PFSK-1 (cell line): ENCODE results near the gene ZEB1.

Experiments used
- POLR2AphosphoS5 ChIP-seq: IDR thresholded peaks from 2 replicates; pipeline ENCODE4 v1.6.1; 2012; ENCODE audit warnings: low read depth, mild to moderate bottlenecking, control low read depth, low read length, moderate library complexity
- TF ChIP-seq, protein P1 (sequence below), 2 experiments: IDR thresholded peaks; 2 replicates each; pipeline versions ENCODE4 v1.6.1 to v1.8.0; 2011 to 2012; ENCODE audit warnings: low read depth in 2 of 2, low read length in 2 of 2, control low read depth in 1 of 2, inconsistent platforms in 1 of 2, mild to moderate bottlenecking in 1 of 2, moderate library complexity in 1 of 2; ENCODE audit not compliant: insufficient read depth in 1 of 2

DNA sequence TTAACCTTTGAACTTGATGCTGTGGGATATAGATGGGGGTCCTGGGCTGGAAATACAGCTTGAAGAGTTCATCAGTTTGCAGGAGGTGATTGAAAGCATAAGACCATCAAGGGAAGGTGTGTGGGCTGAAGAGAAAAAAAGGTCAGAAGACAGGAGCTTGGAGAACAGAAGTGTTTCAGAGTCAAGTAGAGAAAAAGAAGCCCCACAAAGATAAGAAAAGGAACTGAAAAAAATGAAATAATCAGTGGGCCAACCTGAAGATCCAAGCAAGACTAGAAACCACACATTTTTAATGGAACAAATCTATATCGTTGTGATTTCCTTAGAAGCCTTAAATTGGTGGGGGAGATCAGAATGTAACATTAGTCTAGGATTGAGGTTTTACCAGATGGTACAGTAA, 22.5 kb downstream of the ZEB1 start:
- no peak for TF ChIP-seq POLR2AphosphoS5
- TF ChIP-seq, protein P1, sequence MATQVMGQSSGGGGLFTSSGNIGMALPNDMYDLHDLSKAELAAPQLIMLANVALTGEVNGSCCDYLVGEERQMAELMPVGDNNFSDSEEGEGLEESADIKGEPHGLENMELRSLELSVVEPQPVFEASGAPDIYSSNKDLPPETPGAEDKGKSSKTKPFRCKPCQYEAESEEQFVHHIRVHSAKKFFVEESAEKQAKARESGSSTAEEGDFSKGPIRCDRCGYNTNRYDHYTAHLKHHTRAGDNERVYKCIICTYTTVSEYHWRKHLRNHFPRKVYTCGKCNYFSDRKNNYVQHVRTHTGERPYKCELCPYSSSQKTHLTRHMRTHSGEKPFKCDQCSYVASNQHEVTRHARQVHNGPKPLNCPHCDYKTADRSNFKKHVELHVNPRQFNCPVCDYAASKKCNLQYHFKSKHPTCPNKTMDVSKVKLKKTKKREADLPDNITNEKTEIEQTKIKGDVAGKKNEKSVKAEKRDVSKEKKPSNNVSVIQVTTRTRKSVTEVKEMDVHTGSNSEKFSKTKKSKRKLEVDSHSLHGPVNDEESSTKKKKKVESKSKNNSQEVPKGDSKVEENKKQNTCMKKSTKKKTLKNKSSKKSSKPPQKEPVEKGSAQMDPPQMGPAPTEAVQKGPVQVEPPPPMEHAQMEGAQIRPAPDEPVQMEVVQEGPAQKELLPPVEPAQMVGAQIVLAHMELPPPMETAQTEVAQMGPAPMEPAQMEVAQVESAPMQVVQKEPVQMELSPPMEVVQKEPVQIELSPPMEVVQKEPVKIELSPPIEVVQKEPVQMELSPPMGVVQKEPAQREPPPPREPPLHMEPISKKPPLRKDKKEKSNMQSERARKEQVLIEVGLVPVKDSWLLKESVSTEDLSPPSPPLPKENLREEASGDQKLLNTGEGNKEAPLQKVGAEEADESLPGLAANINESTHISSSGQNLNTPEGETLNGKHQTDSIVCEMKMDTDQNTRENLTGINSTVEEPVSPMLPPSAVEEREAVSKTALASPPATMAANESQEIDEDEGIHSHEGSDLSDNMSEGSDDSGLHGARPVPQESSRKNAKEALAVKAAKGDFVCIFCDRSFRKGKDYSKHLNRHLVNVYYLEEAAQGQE (IDR thresholded peaks at IDR 0.05; ENCODE audit: insufficient read depth in 1 of 2, low read depth in 2 of 2, low read length in 2 of 2): no peak
